Neuronal stem cell (in vitro differentiated cells): ENCODE measurements around the gene OSBPL3.

ENCODE experiments used
- DNase-seq: peaks from one replicate; pipeline ENCODE4 v3.0.0-alpha.2; 2013; ENCODE audit warnings: low spot score
- H2AFZ ChIP-seq: one replicate; pipeline ENCODE4 v1.6.1; 2013; ENCODE audit warnings: mild to moderate bottlenecking, low read length, inconsistent platforms
- H2AK5ac ChIP-seq: 2 replicates; pipeline ENCODE4 v1.6.1; 2013; ENCODE audit warnings: low read depth, mild to moderate bottlenecking, inconsistent platforms, low read length, moderate library complexity, mixed read lengths
- H2BK120ac ChIP-seq: 2 replicates; pipeline ENCODE4 v1.6.1; 2013; ENCODE audit warnings: low read depth, mild to moderate bottlenecking, inconsistent platforms, low read length, moderate library complexity, mixed read lengths
- H2BK12ac ChIP-seq: one replicate; pipeline ENCODE4 v1.6.1; 2013; ENCODE audit warnings: low read length, inconsistent platforms
- H2BK15ac ChIP-seq: 2 replicates; pipeline ENCODE4 v1.6.1; 2013; ENCODE audit warnings: mild to moderate bottlenecking, low read length, inconsistent platforms, mixed read lengths
- H2BK5ac ChIP-seq: one replicate; pipeline ENCODE4 v1.6.1; 2013; ENCODE audit warnings: inconsistent platforms, mild to moderate bottlenecking, low read length, moderate library complexity
- H3K14ac ChIP-seq: one replicate; pipeline ENCODE4 v1.6.1; 2013; ENCODE audit warnings: low read length, inconsistent platforms
- H3K18ac ChIP-seq: 2 replicates; pipeline ENCODE4 v1.6.1; 2013; ENCODE audit warnings: low read length, inconsistent platforms
- H3K23ac ChIP-seq: 2 replicates; pipeline ENCODE4 v1.6.1; 2013; ENCODE audit warnings: low read depth, mild to moderate bottlenecking, mixed read lengths, low read length, inconsistent platforms; ENCODE audit not compliant: poor library complexity
- H3K27ac ChIP-seq: replicated peaks from 3 replicates; pipeline ENCODE4 v1.5.1; 2013; ENCODE audit warnings: low read length, inconsistent platforms
- H3K27me3 ChIP-seq, 3 experiments: 2 replicates each; pipeline ENCODE4 v1.6.1; 2013; ENCODE audit warnings: low read length in 3 of 3, mild to moderate bottlenecking in 2 of 3, inconsistent platforms in 1 of 3, low read depth in 1 of 3, mixed read lengths in 1 of 3, moderate library complexity in 1 of 3; ENCODE audit not compliant: control insufficient read depth in 3 of 3, insufficient read depth in 3 of 3
- H3K36me3 ChIP-seq, 2 donors: replicated peaks in 1 of 2; 2 replicates each; pipeline ENCODE4 v1.6.1; 2013; ENCODE audit warnings: low read length in 2 of 2; ENCODE audit not compliant: control insufficient read depth in 2 of 2, insufficient read depth in 2 of 2
- H3K4ac ChIP-seq: 2 replicates; pipeline ENCODE4 v1.6.1; 2013; ENCODE audit warnings: inconsistent platforms, mild to moderate bottlenecking, low read length, moderate library complexity
- H3K4me1 ChIP-seq, 2 donors: 1 replicate in 1 of 2; 2 replicates in 1 of 2; pipeline ENCODE4 v1.6.1; 2013; ENCODE audit warnings: low read length in 2 of 2, low read depth in 1 of 2; ENCODE audit not compliant: control insufficient read depth in 2 of 2, insufficient read depth in 1 of 2
- H3K4me2 ChIP-seq: one replicate; pipeline ENCODE4 v1.6.1; 2013; ENCODE audit warnings: mild to moderate bottlenecking, low read length, inconsistent platforms; ENCODE audit not compliant: insufficient read depth, poor library complexity, severe bottlenecking
- H3K4me3 ChIP-seq, 2 donors: 2 replicates each; pipeline ENCODE4 v1.5.1; 2013; ENCODE audit warnings: low read length in 2 of 2, mild to moderate bottlenecking in 2 of 2, inconsistent platforms in 1 of 2, moderate library complexity in 1 of 2
- H3K79me1 ChIP-seq: one replicate; pipeline ENCODE4 v1.6.1; 2013; ENCODE audit warnings: low read depth, mild to moderate bottlenecking, inconsistent platforms, low read length, moderate library complexity
- H3K9ac ChIP-seq: one replicate; pipeline ENCODE4 v1.6.1; 2013; ENCODE audit warnings: mild to moderate bottlenecking, low read depth, low read length, inconsistent platforms; ENCODE audit not compliant: poor library complexity
- H3K9me3 ChIP-seq, 2 donors: replicated peaks in 1 of 2; 2 replicates each; pipeline versions ENCODE3 to v1.6.1; 2013; ENCODE audit warnings: low read length in 2 of 2, mild to moderate bottlenecking in 2 of 2, inconsistent platforms in 1 of 2, low read depth in 1 of 2, mixed read lengths in 1 of 2, moderate library complexity in 1 of 2; ENCODE audit not compliant: control insufficient read depth in 2 of 2, insufficient read depth in 1 of 2
- H4K8ac ChIP-seq: one replicate; pipeline ENCODE4 v1.6.1; 2013; ENCODE audit warnings: low read depth, mild to moderate bottlenecking, inconsistent platforms, low read length, moderate library complexity
- H4K91ac ChIP-seq: one replicate; pipeline ENCODE4 v1.6.1; 2013; ENCODE audit warnings: low read length, low read depth, mild to moderate bottlenecking, inconsistent platforms; ENCODE audit not compliant: poor library complexity
- WGBS, 2 donors: extraction: QIAGEN DNeasy Blood & Tissue Kit; methylation state at CpG; one replicate each; pipeline ENCODE4 v1.1.7; 2013; ENCODE audit warnings: missing lambda C conversion rate in 2 of 2, mixed read lengths in 1 of 2; ENCODE audit not compliant: insufficient read length in 2 of 2, insufficient replicate concordance in 1 of 2; ENCODE audit errors: extremely low coverage in 2 of 2; 5-methylcytosine and 5-hydroxymethylcytosine counted together

Gene OSBPL3

DNA sequence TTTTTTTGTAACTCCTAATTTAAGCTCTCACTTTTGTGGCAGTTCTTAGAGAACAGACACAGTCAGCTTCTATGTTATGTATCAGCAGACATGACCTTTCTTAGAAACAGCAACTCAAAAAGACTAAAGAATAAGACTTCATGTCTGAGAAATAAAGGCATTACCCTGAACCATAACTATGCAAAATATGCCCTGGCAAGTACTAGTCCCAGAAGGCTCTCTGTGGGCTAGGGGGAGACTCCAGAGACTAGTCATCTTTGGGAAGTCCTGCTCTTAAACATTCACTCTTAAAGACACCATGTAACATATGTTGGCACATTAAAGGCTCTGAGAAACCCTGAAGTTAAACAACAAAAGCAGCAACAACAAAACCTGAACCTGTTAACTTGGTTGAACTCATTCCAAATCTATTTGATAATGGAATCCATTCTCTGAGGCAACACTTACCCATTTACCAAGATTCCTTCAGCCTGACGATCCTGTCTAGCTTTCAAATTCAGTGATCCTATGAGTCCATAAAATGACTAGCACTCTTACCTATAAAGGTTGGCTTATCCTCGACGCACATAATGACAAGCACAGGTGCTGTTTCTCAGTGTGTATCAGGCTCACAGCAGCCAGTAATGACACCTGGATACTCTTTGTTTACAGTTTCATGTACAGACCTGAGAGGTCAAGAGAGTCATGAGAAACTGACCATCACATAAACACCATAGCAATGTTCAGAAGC is 62.3 kb downstream of the OSBPL3 start:
- no peak overlapping the region for H2BK5ac ChIP-seq
- H3K36me3 ChIP-seq: no peaks in the 10 kb centered on the region
- peak overlapping the region in 1 of 2 donors; percentile 49 for H3K4me3 ChIP-seq
- H2AFZ ChIP-seq: no peak overlapping the region
- peaks cover 7 to 14% of the 10 kb centered on the region in 2 donors for H3K4me1 ChIP-seq
- no peaks in the 10 kb centered on the region for H3K79me1 ChIP-seq
- H3K18ac ChIP-seq: no peak overlapping the region
- H3K9ac ChIP-seq: no peak overlapping the region
- no peak overlapping the region for H4K91ac ChIP-seq
- H3K4ac ChIP-seq: no peak overlapping the region
- no peaks in the 10 kb centered on the region for H3K27me3 ChIP-seq
- H2AK5ac ChIP-seq: no peak overlapping the region
- H4K8ac ChIP-seq: no peak overlapping the region
- H3K9me3 ChIP-seq: peaks cover 0 to 2% of the 10 kb centered on the region in 2 donors
- no peak overlapping the region for H2BK120ac ChIP-seq
- no peak overlapping the region for H3K14ac ChIP-seq
- DNase-seq: no peak
- H2BK15ac ChIP-seq: no peak overlapping the region
- H2BK12ac ChIP-seq: no peak overlapping the region
- WGBS, 2 donors: no CpG with 5 or more reads among the region's 3 CpGs
- H3K23ac ChIP-seq: no peak overlapping the region
- H3K4me2 ChIP-seq: no peak overlapping the region
- H3K27ac ChIP-seq: no peak overlapping the region

DNA sequence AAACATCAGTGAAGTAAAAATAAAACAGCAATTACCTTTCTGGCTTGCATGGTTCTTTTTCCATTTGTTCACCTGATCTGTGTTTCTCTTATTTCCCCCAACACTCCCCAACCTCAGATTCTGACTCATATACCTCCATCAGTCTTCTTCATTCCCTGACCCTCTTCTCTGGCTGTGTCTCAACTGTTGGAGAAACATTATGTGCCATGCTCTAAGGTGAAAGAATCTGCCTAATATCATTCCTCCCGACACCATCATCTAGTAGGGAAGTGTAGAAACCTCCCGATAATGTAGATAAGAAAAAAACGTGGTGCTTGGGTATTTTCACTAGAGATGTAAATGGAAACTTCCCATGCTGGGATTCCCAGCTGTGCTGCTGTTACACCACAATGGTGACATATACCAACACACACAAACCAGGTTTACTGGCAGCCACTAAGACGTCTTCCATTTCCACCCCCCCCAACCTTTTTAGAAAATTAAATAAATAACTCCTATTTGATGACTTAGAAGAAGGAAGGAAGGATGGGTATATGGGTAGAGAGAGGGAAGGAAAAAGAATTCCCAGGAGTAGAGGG is 63.4 kb downstream of the OSBPL3 start:
- Histone ChIP-seq H2AK5ac (no peak overlapping the region), H3K18ac (no peak overlapping the region), H3K9ac (no peak overlapping the region), H3K36me3 (no peaks in the 10 kb centered on the region), H2BK120ac (no peak overlapping the region), H3K9me3 (peaks cover 0 to 2% of the 10 kb centered on the region in 2 donors), H3K27ac (no peak overlapping the region), H2BK12ac (no peak overlapping the region), H3K79me1 (no peaks in the 10 kb centered on the region), H4K8ac (no peak overlapping the region), H2AFZ (no peak overlapping the region), H2BK15ac (no peak overlapping the region), H4K91ac (no peak overlapping the region), H3K4me3 (no peak overlapping the region), H3K14ac (no peak overlapping the region), H3K23ac (no peak overlapping the region), H3K4me2 (no peak overlapping the region), H3K4ac (no peak overlapping the region), H3K27me3 (no peaks in the 10 kb centered on the region), H2BK5ac (no peak overlapping the region), H3K4me1 (peaks cover 5% of the 10 kb centered on the region in 2 donors)
- DNase-seq: no peak
- WGBS, 2 donors: no CpG with 5 or more reads among the region's 4 CpGs

GRCh38 chr7:24914465-24914859 is 65.5 kb downstream of the OSBPL3 start:
- H2BK12ac ChIP-seq: no peak overlapping the region
- H2AFZ ChIP-seq: no peak overlapping the region
- no peak overlapping the region for H4K91ac ChIP-seq
- no peak overlapping the region for H2AK5ac ChIP-seq
- H3K27ac ChIP-seq: no peak overlapping the region
- no peak overlapping the region for H3K14ac ChIP-seq
- no peaks in the 10 kb centered on the region for H3K27me3 ChIP-seq
- no peak overlapping the region for H3K4me2 ChIP-seq
- no peak overlapping the region for H3K4ac ChIP-seq
- no peak overlapping the region for H4K8ac ChIP-seq
- H3K18ac ChIP-seq: no peak overlapping the region
- H3K4me1 ChIP-seq: peaks cover 0 to 2% of the 10 kb centered on the region in 2 donors
- no peaks in the 10 kb centered on the region for H3K79me1 ChIP-seq
- H2BK15ac ChIP-seq: no peak overlapping the region
- H3K9ac ChIP-seq: no peak overlapping the region
- no peak for DNase-seq
- H3K4me3 ChIP-seq: no peak overlapping the region
- H3K36me3 ChIP-seq: no peaks in the 10 kb centered on the region
- peaks cover 0 to 2% of the 10 kb centered on the region in 2 donors for H3K9me3 ChIP-seq
- H3K23ac ChIP-seq: no peak overlapping the region
- no peak overlapping the region for H2BK5ac ChIP-seq
- H2BK120ac ChIP-seq: no peak overlapping the region
- WGBS, 2 donors: no CpG with 5 or more reads among the region's 1 CpG

DNA sequence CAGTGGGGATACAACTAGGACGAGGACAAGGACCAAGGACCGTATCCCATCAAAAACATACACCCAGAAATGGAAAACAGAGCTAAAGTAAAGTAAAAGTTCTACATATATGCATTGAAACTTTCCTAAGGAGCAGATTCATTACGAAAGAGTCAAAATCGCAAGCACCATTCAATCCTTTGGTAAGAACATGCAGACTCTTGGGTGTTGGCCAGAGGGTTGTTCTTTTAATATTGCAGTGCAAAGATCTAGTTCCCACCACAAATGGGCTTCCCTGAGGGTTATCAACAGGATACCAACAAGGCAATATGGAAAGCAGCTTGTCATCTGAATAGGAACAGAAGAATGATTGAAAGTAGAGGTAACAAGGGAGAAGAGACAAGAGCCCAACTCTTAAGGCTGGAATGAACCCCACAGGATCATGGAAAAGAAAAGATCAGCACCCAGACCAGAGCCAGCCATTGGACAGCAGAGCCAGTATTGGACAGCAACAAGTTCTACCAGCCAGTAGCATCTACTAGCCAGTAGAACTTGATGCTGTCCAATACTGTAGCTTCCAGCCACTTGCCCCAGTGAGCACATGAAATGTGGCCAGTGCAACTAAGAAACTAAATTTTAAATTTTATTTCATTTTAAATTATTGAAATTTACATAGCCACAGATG is 66.0 kb downstream of the OSBPL3 start:
- Histone ChIP-seq H4K8ac (no peak overlapping the region), H3K9ac (no peak overlapping the region), H3K79me1 (no peaks in the 10 kb centered on the region), H2BK15ac (no peak overlapping the region), H3K9me3 (no peaks in the 10 kb centered on the region), H3K4me1 (peaks cover 0 to 2% of the 10 kb centered on the region in 2 donors), H2BK5ac (no peak overlapping the region), H3K27me3 (no peaks in the 10 kb centered on the region), H3K4me2 (no peak overlapping the region), H2AFZ (no peak overlapping the region), H4K91ac (no peak overlapping the region), H3K23ac (no peak overlapping the region), H3K14ac (no peak overlapping the region), H3K27ac (no peak overlapping the region), H3K4me3 (no peak overlapping the region), H2BK12ac (no peak overlapping the region), H3K18ac (no peak overlapping the region), H2AK5ac (no peak overlapping the region), H2BK120ac (no peak overlapping the region), H3K36me3 (no peaks in the 10 kb centered on the region), H3K4ac (no peak overlapping the region)
- no CpG with 5 or more reads among the region's 4 CpGs for WGBS, 2 donors
- DNase-seq: no peak
